Keratinocyte (primary cell): ENCODE results near the gene KLHL36. TPM values are rescaled to one million over a fixed set of nuclear protein-coding genes. Genes with fewer than 3 reads are reported as not detected.

Experiments
- DNase-seq: peaks from one replicate; pipeline ENCODE4 v3.0.0-alpha.2; 2011; ENCODE audit warnings: low read depth, missing footprints, low spot score
- FAIRE-seq: peaks from 2 replicates; lab custom pipeline; 2011; peaks lifted over from hg19 to GRCh38; lab: Jason Lieb, UNC
- H2AFZ ChIP-seq: 2 replicates; pipeline ENCODE4 v1.6.0; 2012; ENCODE audit warnings: low read length, control low read depth, inconsistent platforms; ENCODE audit not compliant: control insufficient read depth
- H3K27ac ChIP-seq: 2 replicates; pipeline ENCODE4 v1.5.1; 2011; ENCODE audit warnings: low read length; ENCODE audit not compliant: control insufficient read depth, insufficient read depth
- H3K27me3 ChIP-seq: 3 replicates; pipeline ENCODE4 v1.6.0; 2011; ENCODE audit warnings: low read length; ENCODE audit not compliant: control insufficient read depth, insufficient read depth; ENCODE audit errors: extremely low read depth
- H3K36me3 ChIP-seq, 2 experiments: 2 replicates in 1 of 2; 3 replicates in 1 of 2; pipeline ENCODE4 v1.5.1; 2011; ENCODE audit warnings: low read length in 2 of 2, mild to moderate bottlenecking in 1 of 2; ENCODE audit not compliant: control insufficient read depth in 2 of 2, insufficient read depth in 2 of 2; ENCODE audit errors: extremely low read depth in 1 of 2
- H3K4me1 ChIP-seq: 3 replicates; pipeline ENCODE4 v1.5.1; 2011; ENCODE audit warnings: low read length; ENCODE audit not compliant: control insufficient read depth, insufficient read depth; ENCODE audit errors: extremely low read depth
- H3K4me2 ChIP-seq: 3 replicates; pipeline ENCODE4 v1.6.0; 2011; ENCODE audit warnings: low read depth, low read length; ENCODE audit not compliant: control insufficient read depth, insufficient read depth; ENCODE audit errors: extremely low read depth
- H3K4me3 ChIP-seq, 3 experiments: fragments of 200-600 bp in 1 of 3; sonication (generic) in 1 of 3; 2 replicates in 2 of 3; 3 replicates in 1 of 3; pipeline ENCODE4 v1.5.1; 2011 to 2016; ENCODE audit warnings: low read length in 3 of 3, mild to moderate bottlenecking in 3 of 3, control low read depth in 2 of 3, inconsistent platforms in 1 of 3, low read depth in 1 of 3, mixed read lengths in 1 of 3, mixed run types in 1 of 3, moderate library complexity in 1 of 3; ENCODE audit not compliant: control insufficient read depth in 2 of 3, insufficient read depth in 2 of 3; ENCODE audit errors: extremely low read depth in 1 of 3
- H3K79me2 ChIP-seq: 2 replicates; pipeline ENCODE4 v1.6.0; 2012; ENCODE audit warnings: low read length; ENCODE audit not compliant: control insufficient read depth, insufficient read depth
- H3K9ac ChIP-seq: 3 replicates; pipeline ENCODE4 v1.6.0; 2011; ENCODE audit warnings: low read length; ENCODE audit not compliant: control insufficient read depth, insufficient read depth; ENCODE audit errors: extremely low read depth
- H3K9me1 ChIP-seq: 3 replicates; pipeline ENCODE4 v1.6.0; 2011; ENCODE audit warnings: low read length; ENCODE audit not compliant: control insufficient read depth, insufficient read depth; ENCODE audit errors: extremely low read depth
- H3K9me3 ChIP-seq: 2 replicates; pipeline ENCODE4 v1.5.1; 2012; ENCODE audit warnings: low read depth, low read length; ENCODE audit not compliant: control insufficient read depth
- H4K20me1 ChIP-seq: 3 replicates; pipeline ENCODE4 v1.6.0; 2011; ENCODE audit warnings: low read length; ENCODE audit not compliant: control insufficient read depth, insufficient read depth; ENCODE audit errors: extremely low read depth
- EZH2 ChIP-seq: IDR thresholded peaks from one replicate; pipeline ENCODE4 v1.6.1; 2012; ENCODE audit warnings: inconsistent platforms, mild to moderate bottlenecking, low read length, moderate library complexity
- dilution Hi-C: fragments of 300-500 bp; cut with MboI; formaldehyde crosslinking; loops from one replicate; pipeline ENCODE4 v1.7.0; 2020; ENCODE audit warnings: low sequenced_read_pairs; ENCODE audit not compliant: extremely low pct_ligation_motif_present
- polyA plus RNA-seq, 5 experiments: library from polyadenylated mRNA; depleted of rRNA in 3 of 5; stranded (reverse) in 3 of 5; stranded (forward) in 1 of 5; unstranded in 1 of 5; fragments of >200 nt; gene quantifications; 1 replicate in 1 of 5; 2 replicates in 3 of 5; 3 replicates in 1 of 5; pipeline versions ENCODE4 v1.2.1 to v1.2.3, GENCODE V29; 2011 to 2012; ENCODE audit warnings: missing spikeins in 2 of 5, low read depth in 1 of 5, low replicate concordance in 1 of 5
- TF ChIP-seq, protein P1 (sequence below), 3 experiments: IDR thresholded peaks in 1 of 3; conservative IDR thresholded peaks in 1 of 3; optimal IDR thresholded peaks in 1 of 3; 2 replicates in 2 of 3; 3 replicates in 1 of 3; pipeline versions ENCODE3 to v1.5.1; 2011; ENCODE audit warnings: low read length in 3 of 3, mild to moderate bottlenecking in 3 of 3, moderate library complexity in 2 of 3, control low read depth in 1 of 3, inconsistent platforms in 1 of 3; ENCODE audit not compliant: insufficient read depth in 2 of 3; ENCODE audit errors: extremely low read depth in 1 of 3

The KLHL36 gene
- polyA plus RNA-seq, 1 donor (not counting 4 experiments of a cell fraction or from before 2014, with no cell fraction given) = 27.5 TPM

- H3K9me3 ChIP-seq = no peaks in the 10 kb centered on the region
- H3K9me1 ChIP-seq = peaks cover 3% of the 10 kb centered on the region
- H3K79me2 ChIP-seq = peaks cover 95% of the 10 kb centered on the region
- no peak overlapping the region for H3K4me2 ChIP-seq
- H3K36me3 ChIP-seq = peaks cover 11 to 23% of the 10 kb centered on the region in 2 experiments
- H3K4me3 ChIP-seq = no peak overlapping the region
- DNase-seq = no peak
- no peak for FAIRE-seq
- H3K9ac ChIP-seq = no peak overlapping the region
- no peaks in the 10 kb centered on the region for H3K27me3 ChIP-seq
- H3K27ac ChIP-seq = no peak overlapping the region
- peaks cover 28% of the 10 kb centered on the region for H3K4me1 ChIP-seq
- no peak overlapping the region for H2AFZ ChIP-seq
- dilution Hi-C loops = no loop called here
- TF ChIP-seq EZH2 = no peak
- TF ChIP-seq, protein P1, sequence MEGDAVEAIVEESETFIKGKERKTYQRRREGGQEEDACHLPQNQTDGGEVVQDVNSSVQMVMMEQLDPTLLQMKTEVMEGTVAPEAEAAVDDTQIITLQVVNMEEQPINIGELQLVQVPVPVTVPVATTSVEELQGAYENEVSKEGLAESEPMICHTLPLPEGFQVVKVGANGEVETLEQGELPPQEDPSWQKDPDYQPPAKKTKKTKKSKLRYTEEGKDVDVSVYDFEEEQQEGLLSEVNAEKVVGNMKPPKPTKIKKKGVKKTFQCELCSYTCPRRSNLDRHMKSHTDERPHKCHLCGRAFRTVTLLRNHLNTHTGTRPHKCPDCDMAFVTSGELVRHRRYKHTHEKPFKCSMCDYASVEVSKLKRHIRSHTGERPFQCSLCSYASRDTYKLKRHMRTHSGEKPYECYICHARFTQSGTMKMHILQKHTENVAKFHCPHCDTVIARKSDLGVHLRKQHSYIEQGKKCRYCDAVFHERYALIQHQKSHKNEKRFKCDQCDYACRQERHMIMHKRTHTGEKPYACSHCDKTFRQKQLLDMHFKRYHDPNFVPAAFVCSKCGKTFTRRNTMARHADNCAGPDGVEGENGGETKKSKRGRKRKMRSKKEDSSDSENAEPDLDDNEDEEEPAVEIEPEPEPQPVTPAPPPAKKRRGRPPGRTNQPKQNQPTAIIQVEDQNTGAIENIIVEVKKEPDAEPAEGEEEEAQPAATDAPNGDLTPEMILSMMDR (optimal IDR thresholded peaks at IDR 0.05 in 1 of 3, IDR thresholded peaks at IDR 0.05 in 1 of 3, conservative IDR thresholded peaks at IDR 0.05 in 1 of 3; ENCODE audit: extremely low read depth in 1 of 3, insufficient read depth in 2 of 3, low read length in 3 of 3) = no peak
- H4K20me1 ChIP-seq = peaks cover 31% of the 10 kb centered on the region
Measured at GRCh38 chr16:84605339-84605848, 42.9 kb upstream of the KLHL36 start.

DNA sequence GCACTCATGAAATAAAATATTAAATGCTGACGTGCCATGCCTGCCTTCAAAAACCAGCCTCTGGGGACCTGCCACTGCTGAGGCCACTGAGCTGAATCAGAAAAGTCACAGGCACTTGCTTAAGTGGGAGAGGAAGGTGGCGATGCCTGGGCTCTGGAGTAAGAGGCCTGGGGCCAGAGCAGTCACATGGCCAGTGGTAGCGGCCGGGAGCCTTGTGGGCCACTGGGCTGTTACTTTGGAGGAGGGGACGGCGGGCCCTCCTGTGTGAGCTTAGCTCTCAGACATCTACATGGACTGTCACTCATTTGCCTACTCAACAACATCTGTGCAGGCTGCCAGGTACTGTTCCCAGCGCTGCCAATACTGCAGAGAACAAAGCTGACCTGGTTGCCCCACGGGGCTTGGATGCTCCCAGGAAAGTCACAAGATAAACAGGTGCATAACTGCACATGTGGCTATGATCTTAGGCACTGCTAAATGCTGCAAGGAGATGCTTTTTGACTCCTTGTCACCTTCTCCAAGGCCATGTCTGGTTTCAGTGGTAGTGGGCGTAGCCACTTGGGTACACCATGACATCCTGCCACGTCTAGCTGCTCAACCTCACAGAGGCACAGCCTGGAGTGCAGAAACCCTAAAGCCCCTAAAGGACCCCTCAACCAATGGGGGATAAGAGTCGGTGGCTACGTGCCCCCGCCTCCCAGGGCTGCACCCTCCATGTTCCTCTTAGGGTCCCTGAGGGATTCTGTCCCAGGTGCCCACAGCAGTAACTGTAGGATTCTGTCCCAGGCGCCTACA lies 42.0 kb upstream of the KLHL36 start:
- no peaks in the 10 kb centered on the region for H3K9me3 ChIP-seq
- no peak overlapping the region for H3K4me3 ChIP-seq
- H3K27me3 ChIP-seq = no peaks in the 10 kb centered on the region
- H4K20me1 ChIP-seq = peaks cover 27% of the 10 kb centered on the region
- H3K36me3 ChIP-seq = peaks cover 8 to 14% of the 10 kb centered on the region in 2 experiments
- no peak overlapping the region for H2AFZ ChIP-seq
- H3K4me1 ChIP-seq = peaks cover 28% of the 10 kb centered on the region
- peaks cover 95% of the 10 kb centered on the region for H3K79me2 ChIP-seq
- H3K4me2 ChIP-seq = no peak overlapping the region
- DNase-seq = no peak
- dilution Hi-C loops = no loop called here
- H3K9ac ChIP-seq = no peak overlapping the region
- H3K9me1 ChIP-seq = peaks cover 3% of the 10 kb centered on the region
- FAIRE-seq = no peak
- H3K27ac ChIP-seq = no peak overlapping the region
- TF ChIP-seq EZH2 = no peak
- TF ChIP-seq, protein P1 (optimal IDR thresholded peaks at IDR 0.05 in 1 of 3, IDR thresholded peaks at IDR 0.05 in 1 of 3, conservative IDR thresholded peaks at IDR 0.05 in 1 of 3; ENCODE audit: extremely low read depth in 1 of 3, insufficient read depth in 2 of 3, low read length in 3 of 3) = no peak
